Measurements from ENCODE around the gene FAAP100. TPM values are rescaled to one million over a fixed set of nuclear protein-coding genes. Genes with fewer than 3 reads are reported as not detected.

FAAP100 gene
- total and polyA plus RNA-seq, 2 donors: 14.0 to 21.0 TPM

DNA sequence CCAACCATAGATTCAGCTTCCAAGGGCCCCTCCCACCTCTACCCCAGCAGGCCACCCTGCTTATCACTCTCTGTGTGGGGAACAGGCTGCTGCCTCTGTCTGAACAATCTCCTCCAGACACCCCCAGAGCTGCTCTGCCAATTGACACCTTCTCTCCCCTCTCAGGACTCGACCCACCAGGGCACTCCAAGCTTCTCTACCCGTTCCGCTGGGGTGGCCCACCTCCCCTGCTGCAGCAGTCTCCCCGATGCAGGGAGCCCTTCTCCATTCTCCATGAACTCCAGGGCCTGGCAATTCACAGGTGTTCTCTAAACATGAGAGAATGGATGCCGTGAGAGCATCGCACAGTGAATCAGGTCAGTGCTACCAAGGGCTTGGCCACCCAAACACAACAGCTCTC lies 28.3 kb upstream of the FAAP100 start:
- 94% methylated on average over 6 of the region's 6 CpGs for WGBS
- H3K36me3 ChIP-seq (ENCODE audit: insufficient read depth): peaks cover 3% of the 10 kb centered on the region
- no peak overlapping the region for H3K4me3 ChIP-seq (ENCODE audit: low read depth, low read length)

DNA sequence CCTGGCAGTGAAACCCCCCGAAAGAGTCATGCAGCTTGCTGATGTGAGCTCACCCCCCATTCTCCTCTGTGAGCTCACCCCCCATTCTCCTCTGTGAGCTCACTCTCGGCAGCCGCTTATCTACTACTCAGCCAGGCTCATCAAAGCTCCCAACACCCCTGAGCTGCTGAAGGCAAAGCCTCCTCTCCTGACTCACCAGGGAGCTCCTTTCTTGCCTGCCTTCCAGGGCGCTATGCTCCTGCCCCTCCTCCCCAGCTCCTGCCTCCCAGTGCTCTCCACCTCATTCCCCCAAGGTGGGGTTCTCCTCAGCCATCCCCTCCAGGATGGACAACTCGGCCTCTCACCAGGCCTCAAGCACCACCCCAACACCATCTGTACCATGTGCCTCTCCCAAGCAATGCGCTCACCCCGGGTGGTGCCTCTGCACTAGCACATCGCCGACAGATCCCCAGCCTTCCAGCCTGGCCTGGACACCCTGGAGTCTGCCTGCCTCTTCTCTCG lies 27.7 kb upstream of the FAAP100 start:
- 92% methylated on average over 10 of the region's 10 CpGs for WGBS

More for the DNA sequence above, 28.3 kb upstream of the FAAP100 start:
- H3K4me1 ChIP-seq (ENCODE audit: insufficient read depth): no peaks in the 10 kb centered on the region
- DNase-seq (ENCODE audit: extremely low spot score): no peak
- H3K27ac ChIP-seq (ENCODE audit: low read depth): no peak overlapping the region

DNA sequence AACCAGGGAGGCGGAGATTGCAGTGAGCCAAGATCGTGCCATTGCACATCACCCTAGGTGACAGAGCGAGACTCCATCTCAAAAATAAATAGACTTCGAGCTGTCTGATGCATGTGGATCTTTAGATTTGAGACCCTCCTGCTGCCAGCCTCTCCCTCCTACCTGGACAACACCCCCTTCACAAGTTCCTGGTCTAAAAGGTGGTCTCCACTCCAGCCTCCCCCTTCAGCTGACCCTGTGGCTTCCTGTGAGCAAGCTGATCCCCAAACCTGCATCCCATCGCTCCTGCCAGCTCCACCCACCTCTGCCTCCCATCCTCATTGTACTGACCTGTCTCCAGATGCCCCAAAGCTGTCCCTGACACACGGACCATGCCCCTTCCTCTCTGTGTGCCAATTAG lies 27.1 kb upstream of the FAAP100 start:
- 84% methylated on average over 6 of the region's 6 CpGs for WGBS
- DNase-seq (ENCODE audit: extremely low spot score): no peak
- Histone ChIP-seq H3K4me1 (ENCODE audit: insufficient read depth) (no peaks in the 10 kb centered on the region), H3K4me3 (ENCODE audit: low read depth, low read length) (no peak overlapping the region), H3K27ac (ENCODE audit: low read depth) (no peak overlapping the region), H3K36me3 (ENCODE audit: insufficient read depth) (peaks cover 3% of the 10 kb centered on the region)

More for the DNA sequence above, 27.7 kb upstream of the FAAP100 start:
- no peaks in the 10 kb centered on the region for H3K4me1 ChIP-seq (ENCODE audit: insufficient read depth)
- no peak overlapping the region for H3K4me3 ChIP-seq (ENCODE audit: low read depth, low read length)
- no peak for DNase-seq (ENCODE audit: extremely low spot score)
- H3K27ac ChIP-seq (ENCODE audit: low read depth): no peak overlapping the region
- H3K36me3 ChIP-seq (ENCODE audit: insufficient read depth): peaks cover 3% of the 10 kb centered on the region

DNA sequence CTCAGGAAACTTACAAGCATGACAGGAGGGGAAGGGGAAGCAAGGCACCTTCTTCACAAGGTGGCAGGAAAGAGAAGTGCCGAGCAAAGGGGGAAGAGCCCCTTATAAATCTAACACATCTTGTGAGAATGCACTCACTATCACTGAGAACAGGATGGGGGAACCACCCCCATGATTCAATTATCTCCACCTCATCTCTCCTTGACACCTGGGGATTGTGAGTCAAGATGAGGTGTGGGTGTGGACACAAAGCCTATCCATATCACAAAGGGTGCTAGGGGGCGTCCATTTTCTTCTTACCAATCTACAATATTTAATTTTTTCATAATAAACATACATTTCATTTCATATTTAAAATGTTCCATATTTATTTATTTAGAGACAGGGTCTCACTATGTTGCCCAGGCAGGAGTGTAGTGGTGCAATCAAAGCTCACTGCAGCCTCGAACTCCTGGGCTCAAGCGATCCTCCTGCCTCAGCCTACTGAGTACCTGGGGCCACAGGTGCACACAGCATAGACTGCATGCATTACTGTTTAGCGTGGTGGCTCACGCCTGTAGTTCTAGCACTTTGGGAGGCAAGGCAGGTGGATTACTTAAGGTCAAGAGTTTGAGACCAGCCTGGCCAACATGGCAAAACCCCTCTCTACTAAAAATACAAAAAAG lies 26.5 kb upstream of the FAAP100 start:
- no peak for DNase-seq (ENCODE audit: extremely low spot score)
- Histone ChIP-seq H3K36me3 (ENCODE audit: insufficient read depth) (peaks cover 3% of the 10 kb centered on the region), H3K4me3 (ENCODE audit: low read depth, low read length) (no peak overlapping the region), H3K27ac (ENCODE audit: low read depth) (no peak overlapping the region), H3K4me1 (ENCODE audit: insufficient read depth) (no peaks in the 10 kb centered on the region)
- WGBS: 96% methylated on average over 6 of the region's 6 CpGs

DNA sequence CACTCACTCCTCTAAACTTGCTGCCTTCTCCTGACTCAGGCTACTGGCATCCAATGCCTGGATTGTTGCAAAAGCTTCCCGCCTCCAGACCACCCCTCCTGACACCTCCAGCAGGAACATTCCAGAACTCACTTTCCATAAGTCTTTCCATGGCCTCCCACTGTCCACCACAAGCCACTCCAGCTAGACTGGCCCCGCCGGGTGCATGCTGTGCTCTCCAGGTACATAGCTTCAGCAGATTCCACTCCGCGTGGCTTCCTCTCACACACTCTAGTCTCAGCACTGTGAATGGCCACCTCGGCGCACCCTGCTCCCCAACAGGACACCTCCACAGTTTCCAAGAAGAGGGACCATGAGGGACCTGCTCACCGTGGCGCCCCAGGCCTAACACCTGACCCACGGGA lies 25.9 kb upstream of the FAAP100 start:
- DNase-seq (ENCODE audit: extremely low spot score): no peak
- no peaks in the 10 kb centered on the region for H3K4me1 ChIP-seq (ENCODE audit: insufficient read depth)
- H3K4me3 ChIP-seq (ENCODE audit: low read depth, low read length): no peak overlapping the region
- H3K36me3 ChIP-seq (ENCODE audit: insufficient read depth): peaks cover 3% of the 10 kb centered on the region
- H3K27ac ChIP-seq (ENCODE audit: low read depth): no peak overlapping the region
- WGBS: 95% methylated on average over 10 of the region's 10 CpGs

DNA sequence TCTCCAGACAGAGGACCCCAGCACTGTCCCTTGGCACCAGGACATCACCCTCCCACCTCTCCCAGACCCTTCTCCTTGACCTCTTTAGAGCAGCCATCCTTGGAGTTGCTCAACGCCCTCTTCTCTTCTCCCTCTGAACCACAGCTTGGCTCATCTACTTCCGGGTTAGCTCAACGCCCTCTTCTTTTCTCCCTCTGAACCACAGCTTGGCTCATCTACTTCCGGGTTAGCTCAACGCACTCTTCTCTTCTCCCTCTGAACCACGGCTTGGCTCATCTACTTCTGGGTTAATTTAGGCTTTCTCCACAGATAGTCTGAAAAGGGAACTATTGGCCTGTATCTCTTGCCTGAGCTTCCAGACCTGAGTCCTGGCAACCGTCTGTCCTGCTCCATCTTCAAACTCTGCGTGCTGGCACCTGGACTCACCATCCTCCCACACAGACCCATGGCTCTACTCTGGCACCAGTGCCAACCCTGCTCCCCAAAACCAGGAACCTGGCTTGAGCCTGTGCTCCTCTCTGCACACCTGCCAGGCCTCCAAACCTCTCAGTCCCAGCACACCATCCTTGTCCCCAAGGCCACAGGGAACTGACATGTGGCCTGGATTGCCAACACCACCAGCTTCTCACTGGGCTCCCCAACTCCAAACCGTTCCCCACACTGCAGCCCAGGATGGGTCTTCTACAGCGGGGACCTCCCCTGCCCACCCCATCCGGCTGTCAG lies 25.3 kb upstream of the FAAP100 start:
- Histone ChIP-seq H3K27ac (ENCODE audit: low read depth) (peak overlapping the region; percentile 13), H3K4me3 (ENCODE audit: low read depth, low read length) (no peak overlapping the region), H3K36me3 (ENCODE audit: insufficient read depth) (no peaks in the 10 kb centered on the region), H3K4me1 (ENCODE audit: insufficient read depth) (no peaks in the 10 kb centered on the region)
- 73% methylated on average over 11 of the region's 11 CpGs for WGBS
- DNase-seq (ENCODE audit: extremely low spot score): no peak

DNA sequence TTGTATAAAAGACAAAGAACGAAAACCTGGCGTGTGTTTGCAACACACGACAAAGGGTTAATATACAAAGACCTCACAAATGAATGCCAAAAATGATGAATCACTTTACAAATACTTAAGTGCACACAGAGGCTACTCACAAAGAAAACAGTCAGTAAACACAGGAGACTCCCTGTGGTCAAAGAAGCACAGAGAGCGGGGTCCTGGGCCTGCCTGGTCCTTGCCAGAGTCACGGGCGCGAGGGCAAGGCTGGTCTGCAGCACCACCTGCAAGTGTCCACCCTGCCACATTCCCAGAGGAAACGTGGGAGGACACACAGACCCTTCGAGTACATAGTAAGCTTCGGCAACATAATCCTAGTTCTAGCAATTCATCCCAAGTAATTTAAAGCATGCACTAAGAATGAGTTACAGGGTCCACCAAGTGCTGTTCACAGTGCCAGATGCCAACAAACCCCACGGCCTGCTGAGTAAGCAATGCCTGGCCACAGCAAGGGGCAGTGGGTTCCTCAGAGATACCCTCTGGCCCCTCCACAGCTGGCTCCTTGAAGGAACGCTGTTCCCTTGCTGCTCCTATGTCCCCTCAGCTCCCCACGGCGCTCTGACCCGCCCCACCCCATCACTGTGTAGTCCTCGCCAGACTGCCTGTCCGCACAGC lies 24.6 kb upstream of the FAAP100 start:
- Histone ChIP-seq H3K4me1 (ENCODE audit: insufficient read depth) (no peaks in the 10 kb centered on the region), H3K4me3 (ENCODE audit: low read depth, low read length) (no peak overlapping the region), H3K36me3 (ENCODE audit: insufficient read depth) (no peaks in the 10 kb centered on the region), H3K27ac (ENCODE audit: low read depth) (peak overlapping the region; percentile 13)
- 49% methylated on average over 17 of the region's 17 CpGs for WGBS
- DNase-seq (ENCODE audit: extremely low spot score): no peak

DNA sequence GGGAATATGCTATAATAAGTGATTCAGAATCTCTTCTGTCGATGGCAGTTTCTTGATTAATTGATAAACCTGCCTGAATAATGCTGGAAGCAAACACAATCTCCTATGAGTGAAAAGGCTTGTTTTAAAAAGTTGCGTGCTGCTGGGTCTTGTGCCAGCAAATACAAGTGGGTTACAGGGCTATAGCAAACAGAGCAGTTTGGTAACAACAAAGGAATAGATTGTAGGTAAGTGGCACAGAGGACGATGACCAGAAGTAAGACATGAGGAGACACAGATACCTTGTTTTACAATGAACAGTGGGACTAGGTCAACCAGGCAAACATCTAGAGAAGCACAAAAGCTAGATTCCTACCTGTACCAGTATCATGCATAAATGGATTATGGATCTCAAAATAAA lies 23.7 kb upstream of the FAAP100 start:
- DNase-seq (ENCODE audit: extremely low spot score): no peak
- no peaks in the 10 kb centered on the region for H3K4me1 ChIP-seq (ENCODE audit: insufficient read depth)
- WGBS: 88% methylated on average over 3 of the region's 3 CpGs
- no peak overlapping the region for H3K27ac ChIP-seq (ENCODE audit: low read depth)
- no peaks in the 10 kb centered on the region for H3K36me3 ChIP-seq (ENCODE audit: insufficient read depth)
- no peak overlapping the region for H3K4me3 ChIP-seq (ENCODE audit: low read depth, low read length)

DNA sequence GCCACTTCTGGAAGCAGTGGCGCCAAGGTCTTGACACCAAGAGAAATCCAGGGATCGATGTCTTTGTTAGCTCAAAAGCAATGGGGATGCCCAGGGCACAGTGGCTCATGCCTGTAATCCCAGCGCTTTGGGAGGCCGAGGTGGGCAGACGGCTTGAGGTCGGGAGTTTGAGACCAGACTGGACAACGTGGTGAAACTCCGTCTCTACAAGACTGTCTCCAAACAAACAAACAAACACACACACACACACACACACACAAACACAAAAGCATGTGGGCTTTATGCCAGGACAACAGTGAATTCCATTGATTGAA lies 22.4 kb upstream of the FAAP100 start:
- H3K4me1 ChIP-seq (ENCODE audit: insufficient read depth): no peaks in the 10 kb centered on the region
- no peak for DNase-seq (ENCODE audit: extremely low spot score)
- H3K36me3 ChIP-seq (ENCODE audit: insufficient read depth): peaks cover 6% of the 10 kb centered on the region
- H3K4me3 ChIP-seq (ENCODE audit: low read depth, low read length): no peak overlapping the region
- WGBS: 73% methylated on average over 8 of the region's 8 CpGs
- H3K27ac ChIP-seq (ENCODE audit: low read depth): no peak overlapping the region

DNA sequence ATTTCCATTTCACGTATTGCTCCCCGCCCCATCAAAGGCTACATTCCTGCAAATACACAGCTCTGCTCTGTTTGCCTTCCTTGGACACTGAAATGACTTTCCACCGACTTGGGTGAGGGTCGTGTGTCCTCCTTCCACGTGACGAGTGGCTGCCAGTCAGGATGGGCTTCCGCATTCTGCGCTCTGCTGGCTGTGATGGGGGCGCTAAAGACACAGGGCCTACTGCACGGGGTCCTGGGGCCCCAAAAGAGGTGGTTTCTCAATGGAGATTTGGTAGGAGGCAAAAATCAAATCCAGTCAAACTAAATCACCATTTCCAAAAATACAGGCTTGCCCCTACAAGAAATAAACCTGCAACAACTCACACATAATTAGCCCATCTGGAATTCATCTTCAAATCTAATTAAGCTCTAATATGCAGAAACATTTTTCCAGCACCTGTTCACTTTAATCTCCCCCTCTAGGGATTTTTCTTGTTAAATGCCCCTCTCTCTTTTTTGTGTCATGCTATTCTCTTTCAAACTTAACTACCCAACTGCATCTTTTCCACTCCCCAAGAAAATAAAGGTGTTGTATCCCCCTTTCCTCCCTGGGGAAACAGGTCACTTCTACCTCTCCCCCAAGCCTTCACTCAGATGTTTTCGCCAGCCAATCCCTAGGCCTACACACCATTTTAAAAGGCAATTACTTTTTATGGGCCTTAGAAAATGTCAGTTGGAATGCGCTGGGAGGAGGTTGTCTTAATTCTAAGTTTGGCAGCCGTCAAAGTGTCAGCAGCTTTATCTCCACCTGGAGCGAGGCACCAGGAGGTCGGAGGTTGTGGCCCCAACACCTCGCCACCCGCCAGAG lies 21.9 kb upstream of the FAAP100 start:
- Histone ChIP-seq H3K4me1 (ENCODE audit: insufficient read depth) (no peaks in the 10 kb centered on the region), H3K36me3 (ENCODE audit: insufficient read depth) (peaks cover 6% of the 10 kb centered on the region), H3K4me3 (ENCODE audit: low read depth, low read length) (no peak overlapping the region), H3K27ac (ENCODE audit: low read depth) (no peak overlapping the region)
- no peak for DNase-seq (ENCODE audit: extremely low spot score)
- WGBS: 82% methylated on average over 17 of the region's 17 CpGs

DNA sequence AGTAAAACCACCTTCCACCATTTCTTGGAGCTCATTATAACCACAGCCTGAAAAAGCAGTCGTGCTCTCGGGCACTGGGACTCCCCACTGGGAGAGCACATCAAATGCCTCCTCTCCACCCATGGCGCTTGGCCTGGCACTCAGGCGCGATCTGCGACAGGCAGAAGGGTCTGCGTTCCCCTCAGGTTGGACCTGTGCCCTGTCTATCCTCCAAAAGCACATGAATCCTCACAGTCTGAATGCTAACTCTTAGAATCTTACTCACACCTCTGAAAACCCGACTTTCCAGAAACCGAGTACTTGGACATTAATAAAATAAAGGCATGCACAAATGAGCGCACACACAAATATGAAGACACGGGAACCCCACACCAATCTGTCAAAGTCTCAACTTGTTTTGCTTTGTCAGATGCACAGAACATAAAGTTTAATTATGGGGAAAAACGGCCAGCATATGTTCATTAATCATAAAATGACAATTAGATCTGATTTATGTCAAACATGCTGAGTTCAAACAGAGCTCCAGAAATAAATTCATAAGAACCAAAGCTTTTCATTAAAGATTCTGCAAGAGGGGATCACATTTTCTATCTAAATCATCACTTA lies 20.5 kb upstream of the FAAP100 start:
- H3K4me1 ChIP-seq (ENCODE audit: insufficient read depth): no peaks in the 10 kb centered on the region
- no peak overlapping the region for H3K4me3 ChIP-seq (ENCODE audit: low read depth, low read length)
- peaks cover 6% of the 10 kb centered on the region for H3K36me3 ChIP-seq (ENCODE audit: insufficient read depth)
- 89% methylated on average over 12 of the region's 12 CpGs for WGBS
- H3K27ac ChIP-seq (ENCODE audit: low read depth): no peak overlapping the region
- no peak for DNase-seq (ENCODE audit: extremely low spot score)

DNA sequence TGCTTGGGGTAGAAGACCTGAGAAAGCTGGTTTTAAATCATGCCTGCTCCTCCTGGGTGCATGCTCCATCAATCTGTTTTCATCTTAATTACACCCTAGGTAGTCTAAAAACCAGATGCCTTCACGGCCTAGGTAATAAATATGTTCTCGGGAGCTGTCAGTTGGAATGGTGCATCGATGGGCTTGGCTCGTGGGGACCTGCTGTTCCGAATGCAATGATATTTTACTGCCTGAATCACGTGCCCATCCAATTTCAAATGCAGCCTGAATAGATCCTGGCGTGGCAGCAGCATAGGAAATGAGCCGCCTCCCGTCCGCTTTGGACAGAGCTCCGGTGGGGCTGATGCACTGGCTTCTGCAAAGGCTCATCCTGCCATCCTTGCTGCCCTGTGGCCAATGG lies 18.8 kb upstream of the FAAP100 start:
- Histone ChIP-seq H3K4me3 (ENCODE audit: low read depth, low read length) (no peak overlapping the region), H3K4me1 (ENCODE audit: insufficient read depth) (no peaks in the 10 kb centered on the region), H3K36me3 (ENCODE audit: insufficient read depth) (peaks cover 6% of the 10 kb centered on the region), H3K27ac (ENCODE audit: low read depth) (no peak overlapping the region)
- no peak for DNase-seq (ENCODE audit: extremely low spot score)
- WGBS: 91% methylated on average over 11 of the region's 11 CpGs

DNA sequence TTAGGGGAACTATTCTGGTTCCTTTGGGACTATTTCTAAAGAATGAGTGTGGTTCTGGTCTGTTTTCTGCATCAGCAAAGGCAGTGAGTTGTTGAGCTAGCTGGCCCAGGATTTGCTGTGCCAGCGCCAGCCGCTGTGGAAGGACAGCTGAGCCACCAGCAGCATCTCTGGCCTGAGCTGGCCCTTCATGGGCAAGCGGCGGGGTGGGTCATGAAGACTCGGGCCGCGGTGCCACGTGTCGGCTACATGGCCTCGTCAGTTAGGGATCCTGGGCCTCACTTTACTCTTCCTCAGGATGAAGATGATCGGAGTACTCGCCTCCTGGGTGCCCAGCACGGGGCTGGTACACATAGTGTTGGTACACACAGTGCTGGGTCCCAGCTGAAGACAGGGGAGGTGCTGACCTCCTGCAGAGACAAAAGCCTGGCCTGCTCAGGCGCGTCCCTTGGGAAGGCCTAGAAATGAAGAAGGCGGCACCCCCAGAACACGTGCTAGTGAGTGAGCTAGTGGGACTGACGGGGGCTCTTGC lies 17.9 kb upstream of the FAAP100 start:
- 97% methylated on average over 18 of the region's 18 CpGs for whole genome bisulfite sequencing
- no peak for DNase-seq (ENCODE audit: extremely low spot score)
- peaks cover 6% of the 10 kb centered on the region for H3K36me3 ChIP-seq (ENCODE audit: insufficient read depth)
- H3K4me3 ChIP-seq (ENCODE audit: low read depth, low read length): no peak overlapping the region
- no peak overlapping the region for H3K27ac ChIP-seq (ENCODE audit: low read depth)
- H3K4me1 ChIP-seq (ENCODE audit: insufficient read depth): no peaks in the 10 kb centered on the region

All from urinary bladder (tissue), 4 donors.